ENCODE results near the gene FGF2. TPM values are rescaled to one million over a fixed set of nuclear protein-coding genes. Genes with fewer than 3 reads are reported as not detected.
A peak's percentile ranks its signal among the peaks of the same experiment; 100 is the strongest.

Gene FGF2
- total RNA-seq, 1 experiment from 2014 or later: 4.1 TPM

GRCh38 chr4:122906859-122907305 lies 80.3 kb downstream of the FGF2 start:
- CTCF ChIA-PET: no interaction called here
- H3K9me3 ChIP-seq (ENCODE audit: low read length): no peaks in the 10 kb centered on the region
- no peaks in the 10 kb centered on the region for H3F3A ChIP-seq (ENCODE audit: low read length, unreplicated experiment)
- no peak overlapping the region for H3K4me2 ChIP-seq (ENCODE audit: low read length)
- TF ChIP-seq, protein P1, sequence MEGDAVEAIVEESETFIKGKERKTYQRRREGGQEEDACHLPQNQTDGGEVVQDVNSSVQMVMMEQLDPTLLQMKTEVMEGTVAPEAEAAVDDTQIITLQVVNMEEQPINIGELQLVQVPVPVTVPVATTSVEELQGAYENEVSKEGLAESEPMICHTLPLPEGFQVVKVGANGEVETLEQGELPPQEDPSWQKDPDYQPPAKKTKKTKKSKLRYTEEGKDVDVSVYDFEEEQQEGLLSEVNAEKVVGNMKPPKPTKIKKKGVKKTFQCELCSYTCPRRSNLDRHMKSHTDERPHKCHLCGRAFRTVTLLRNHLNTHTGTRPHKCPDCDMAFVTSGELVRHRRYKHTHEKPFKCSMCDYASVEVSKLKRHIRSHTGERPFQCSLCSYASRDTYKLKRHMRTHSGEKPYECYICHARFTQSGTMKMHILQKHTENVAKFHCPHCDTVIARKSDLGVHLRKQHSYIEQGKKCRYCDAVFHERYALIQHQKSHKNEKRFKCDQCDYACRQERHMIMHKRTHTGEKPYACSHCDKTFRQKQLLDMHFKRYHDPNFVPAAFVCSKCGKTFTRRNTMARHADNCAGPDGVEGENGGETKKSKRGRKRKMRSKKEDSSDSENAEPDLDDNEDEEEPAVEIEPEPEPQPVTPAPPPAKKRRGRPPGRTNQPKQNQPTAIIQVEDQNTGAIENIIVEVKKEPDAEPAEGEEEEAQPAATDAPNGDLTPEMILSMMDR (conservative IDR thresholded peaks at IDR 0.05; ENCODE audit: low read depth, low read length): no peak
- TF ChIP-seq EZH2 (IDR thresholded peaks at IDR 0.05; ENCODE audit: low read length, unreplicated experiment): no peak
- no peak for TF ChIP-seq EZH2phosphoT487 (IDR thresholded peaks at IDR 0.05; ENCODE audit: borderline replicate concordance, low read length)
- H3K9me2 ChIP-seq (replicated peaks; ENCODE audit: low read length): no peaks in the 10 kb centered on the region
- POLR2A ChIA-PET (ENCODE audit: unreplicated experiment): no interaction called here
- H3K27me3 ChIP-seq (ENCODE audit: low read length): no peaks in the 10 kb centered on the region
- no peak for DNase-seq
- ATAC-seq: no peak
- no TSS peak for BruUV-seq (replicated peaks)
- intact Hi-C loops (cut with micrococcal nuclease): no loop called here
- no peaks in the 10 kb centered on the region for H4K20me1 ChIP-seq (ENCODE audit: low read length)
- H3K4me3 ChIP-seq (ENCODE audit: low read length): no peak overlapping the region
- H3K27ac ChIP-seq (ENCODE audit: low read length): no peak overlapping the region
- H3K9ac ChIP-seq (ENCODE audit: low read length): no peak overlapping the region
- no peaks in the 10 kb centered on the region for H3K79me2 ChIP-seq (ENCODE audit: low read length)
- H2AFZ ChIP-seq (ENCODE audit: low read length): no peak overlapping the region
- H3K4me1 ChIP-seq (ENCODE audit: insufficient read depth, low read length): no peaks in the 10 kb centered on the region; the same call in 1 of the 2 replicates
- no peaks in the 10 kb centered on the region; the same call in 1 of the 2 replicates for H3K36me3 ChIP-seq (ENCODE audit: low read depth, low read length)

DNA sequence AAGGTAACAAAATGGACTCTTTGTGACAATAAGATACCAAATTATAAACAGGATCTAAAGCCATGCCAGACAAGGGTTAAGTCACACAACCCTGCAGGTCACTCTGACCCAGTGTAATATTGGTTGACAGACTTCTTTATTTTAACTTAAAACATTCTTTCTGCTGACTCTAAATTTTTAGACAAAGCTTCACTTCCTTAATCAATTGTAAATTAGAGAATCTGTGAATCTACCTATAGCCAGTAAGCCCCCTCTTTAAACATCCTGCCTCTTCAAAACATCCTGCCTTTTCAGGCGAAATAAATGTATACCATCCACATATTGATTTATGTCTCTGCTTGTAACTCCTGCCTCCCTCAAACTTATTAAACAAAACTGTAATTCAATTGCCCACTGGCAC lies 81.6 kb downstream of the FGF2 start:
- no peaks in the 10 kb centered on the region for H4K20me1 ChIP-seq (ENCODE audit: low read length)
- H3K27me3 ChIP-seq (ENCODE audit: low read length): no peaks in the 10 kb centered on the region
- no peaks in the 10 kb centered on the region for H3F3A ChIP-seq (ENCODE audit: low read length, unreplicated experiment)
- no peaks in the 10 kb centered on the region for H3K9me3 ChIP-seq (ENCODE audit: low read length)
- intact Hi-C loops (cut with micrococcal nuclease): no loop called here
- DNase-seq: no peak
- no peaks in the 10 kb centered on the region; the same call in 1 of the 2 replicates for H3K36me3 ChIP-seq (ENCODE audit: low read depth, low read length)
- CTCF ChIA-PET: no interaction called here
- no peak overlapping the region for H3K9ac ChIP-seq (ENCODE audit: low read length)
- H3K79me2 ChIP-seq (ENCODE audit: low read length): no peaks in the 10 kb centered on the region
- H3K27ac ChIP-seq (ENCODE audit: low read length): no peak overlapping the region
- no TSS peak for BruUV-seq (replicated peaks)
- peak; percentile 45; the same call in 1 of the 2 replicates for ATAC-seq
- TF ChIP-seq, protein P1 (conservative IDR thresholded peaks at IDR 0.05; ENCODE audit: low read depth, low read length): no peak
- TF ChIP-seq EZH2phosphoT487 (IDR thresholded peaks at IDR 0.05; ENCODE audit: borderline replicate concordance, low read length): no peak
- no peak for TF ChIP-seq EZH2 (IDR thresholded peaks at IDR 0.05; ENCODE audit: low read length, unreplicated experiment)
- H3K4me2 ChIP-seq (ENCODE audit: low read length): no peak overlapping the region
- no peak overlapping the region for H2AFZ ChIP-seq (ENCODE audit: low read length)
- H3K9me2 ChIP-seq (replicated peaks; ENCODE audit: low read length): no peaks in the 10 kb centered on the region
- POLR2A ChIA-PET (ENCODE audit: unreplicated experiment): no interaction called here
- H3K4me3 ChIP-seq (ENCODE audit: low read length): no peak overlapping the region
- peaks cover 8% of the 10 kb centered on the region for H3K4me1 ChIP-seq (ENCODE audit: insufficient read depth, low read length)

- Histone ChIP-seq H3K9me3 (ENCODE audit: low read length) (no peaks in the 10 kb centered on the region), H3K4me3 (ENCODE audit: low read length) (no peak overlapping the region), H4K20me1 (ENCODE audit: low read length) (no peaks in the 10 kb centered on the region), H3K27me3 (ENCODE audit: low read length) (no peaks in the 10 kb centered on the region), H3K27ac (ENCODE audit: low read length) (no peak overlapping the region), H3K9me2 (replicated peaks; ENCODE audit: low read length) (no peaks in the 10 kb centered on the region), H3K79me2 (ENCODE audit: low read length) (no peaks in the 10 kb centered on the region), H3K4me1 (ENCODE audit: insufficient read depth, low read length) (peaks cover 13% of the 10 kb centered on the region), H3K9ac (ENCODE audit: low read length) (no peak overlapping the region), H3F3A (ENCODE audit: low read length, unreplicated experiment) (no peaks in the 10 kb centered on the region), H3K36me3 (ENCODE audit: low read depth, low read length) (no peaks in the 10 kb centered on the region; the same call in 1 of the 2 replicates), H3K4me2 (ENCODE audit: low read length) (no peak overlapping the region), H2AFZ (ENCODE audit: low read length) (no peak overlapping the region)
- TF ChIP-seq EZH2phosphoT487 (IDR thresholded peaks at IDR 0.05; ENCODE audit: borderline replicate concordance, low read length) (no peak), EZH2 (IDR thresholded peaks at IDR 0.05; ENCODE audit: low read length, unreplicated experiment) (no peak)
- DNase-seq (no peak), ATAC-seq (no peak)
- intact Hi-C loops (cut with micrococcal nuclease): no loop called here
- CTCF ChIA-PET: no interaction called here
- POLR2A ChIA-PET (ENCODE audit: unreplicated experiment): no interaction called here
- BruUV-seq (replicated peaks): no TSS peak
Measured at GRCh38 chr4:122909683-122910082, 83.1 kb downstream of the FGF2 start.
